T47D (cell line): ENCODE results near the gene DTL.

Experiments used
- DNase-seq, 2 experiments: peaks; one replicate each; pipeline versions ENCODE4 v3.0.0 to v3.0.0-alpha.2; 2011 to 2012; ENCODE audit warnings: low read depth in 1 of 2, low spot score in 1 of 2
- JUND ChIP-seq: IDR thresholded peaks from 2 replicates; pipeline ENCODE4 v1.6.1; 2012; ENCODE audit warnings: low read depth
- in situ Hi-C: cut with HindIII; loops from 2 replicates; pipeline ENCODE4 v1.10.0; 2016; ENCODE audit warnings: low sequenced_read_pairs, low pct_unique_long_range_greater_than_20kb

The DTL gene

DNA sequence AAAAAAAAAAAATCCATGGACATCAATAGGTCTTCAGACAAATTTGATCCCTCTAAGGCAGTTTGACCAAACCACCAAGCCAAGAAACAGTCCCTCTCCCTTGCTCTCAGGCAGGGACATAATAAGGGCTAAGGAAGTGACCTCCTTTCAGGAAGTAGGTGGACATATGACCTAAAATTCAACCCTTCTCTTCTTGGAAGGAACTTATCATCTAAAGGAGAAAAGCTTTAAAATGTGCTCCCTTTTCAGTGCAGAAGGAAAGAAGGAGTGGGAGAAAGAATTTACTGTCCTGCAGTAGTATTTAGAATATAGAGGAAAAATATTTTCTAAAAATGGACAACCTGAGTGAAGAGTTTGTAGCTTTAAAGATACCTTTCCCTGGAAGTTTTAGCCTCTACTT is 118.1 kb downstream of the DTL start:
- TF ChIP-seq JUND, result no peak
- in situ Hi-C loops, result no loop called here
- DNase-seq, result no peak
